AG04450 (cell line): ENCODE data around the gene ENO2. TPM values are rescaled to one million over a fixed set of nuclear protein-coding genes. Genes with fewer than 3 reads are reported as not detected.

Experiments
- CTCF ChIA-PET: fragments of 300-600, 350-600 bp; formaldehyde crosslinking; extraction: SDS; loops from one replicate; lab custom pipeline; 2022; ENCODE audit warnings: antibody characterized with exemption, inconsistent platforms; lab: Charles Lee
- POLR2A ChIA-PET: fragments of 350-600 bp; formaldehyde crosslinking; extraction: SDS; loops from one replicate; lab custom pipeline; 2021; ENCODE audit warnings: antibody characterized with exemption, inconsistent platforms; lab: Yijun Ruan, JAX
- DNase-seq: peaks from one replicate; pipeline ENCODE4 v3.0.0-alpha.2; 2011; ENCODE audit warnings: low read depth, low spot score
- H3K27ac ChIP-seq: one replicate; pipeline ENCODE4 v1.5.1; 2012; ENCODE audit warnings: low read depth, low read length, control low read depth
- H3K27me3 ChIP-seq: one replicate; pipeline ENCODE4 v1.6.0; 2012; ENCODE audit warnings: low read length; ENCODE audit not compliant: control insufficient read depth, insufficient read depth
- H3K4me3 ChIP-seq: 2 replicates; pipeline ENCODE4 v1.5.1; 2011; ENCODE audit warnings: mild to moderate bottlenecking, low read depth, low read length, control low read depth
- H3K9me3 ChIP-seq: 2 replicates; pipeline ENCODE4 v1.5.1; 2012; ENCODE audit warnings: low read length; ENCODE audit not compliant: control insufficient read depth, insufficient read depth
- polyA plus RNA-seq: library from polyadenylated mRNA; depleted of rRNA; stranded (reverse); fragments of >200 nt; gene quantifications from 2 replicates; pipeline ENCODE4 v1.2.3, GENCODE V29; 2011
- TF ChIP-seq, protein P1 (sequence below): IDR thresholded peaks from 2 replicates; pipeline ENCODE4 v1.5.1; 2011; ENCODE audit warnings: low read depth, low read length, control low read depth, inconsistent platforms

ENO2 gene
- polyA plus RNA-seq, 1 experiment: 25.4 TPM

DNA sequence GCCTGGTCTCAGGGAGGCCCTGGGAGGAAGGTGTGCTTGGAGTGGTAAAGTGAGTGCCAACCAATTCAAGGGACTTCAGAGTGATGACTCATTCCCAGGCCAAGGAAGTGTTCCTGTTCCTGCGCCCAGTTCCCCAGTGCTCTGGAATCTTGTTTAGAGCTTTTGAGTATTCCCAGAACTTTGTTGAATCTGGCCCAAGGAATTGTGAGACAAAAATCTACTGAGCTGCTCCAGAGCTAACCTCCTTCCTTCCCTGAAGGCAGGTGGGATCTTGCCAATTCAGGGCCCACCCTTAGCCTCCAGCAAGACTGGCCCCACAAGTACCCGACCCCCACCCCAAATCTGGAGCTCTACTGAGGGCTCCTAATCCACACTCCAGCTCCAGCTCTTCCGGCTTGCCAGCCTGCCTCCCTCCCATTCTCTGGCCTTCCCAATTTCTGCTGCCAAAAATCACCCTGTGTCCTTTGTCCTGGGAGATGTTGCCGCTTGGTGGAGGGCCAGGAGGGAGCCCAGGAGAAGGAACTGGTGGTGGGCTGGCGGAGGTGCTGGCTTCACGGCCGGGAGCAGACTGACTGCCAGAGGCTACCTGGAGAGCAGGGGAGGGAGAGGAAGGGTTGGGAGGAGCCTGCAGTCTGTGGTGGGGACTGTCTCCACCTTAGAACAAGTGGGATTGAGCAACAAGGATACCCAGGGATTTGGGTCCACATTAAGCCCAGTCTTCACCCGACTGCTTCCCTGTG is 11.3 kb downstream of the ENO2 start:
- POLR2A ChIA-PET: interaction anchor here (0.6 to 3.0 kb wide), 12 partner anchors 10 to 402 kb away, joined by 3 to 36 read pairs (median 4); partner anchors contain the start of genes C12orf57, ENO2, RNU7-1 and SPSB2
- CTCF ChIA-PET: interaction anchor here (0.7 to 3.9 kb wide), 17 partner anchors 9 to 219 kb away, joined by 3 to 49 read pairs (median 8); partner anchors contain the start of genes LRRC23 and SPSB2
- TF ChIP-seq, protein P1, sequence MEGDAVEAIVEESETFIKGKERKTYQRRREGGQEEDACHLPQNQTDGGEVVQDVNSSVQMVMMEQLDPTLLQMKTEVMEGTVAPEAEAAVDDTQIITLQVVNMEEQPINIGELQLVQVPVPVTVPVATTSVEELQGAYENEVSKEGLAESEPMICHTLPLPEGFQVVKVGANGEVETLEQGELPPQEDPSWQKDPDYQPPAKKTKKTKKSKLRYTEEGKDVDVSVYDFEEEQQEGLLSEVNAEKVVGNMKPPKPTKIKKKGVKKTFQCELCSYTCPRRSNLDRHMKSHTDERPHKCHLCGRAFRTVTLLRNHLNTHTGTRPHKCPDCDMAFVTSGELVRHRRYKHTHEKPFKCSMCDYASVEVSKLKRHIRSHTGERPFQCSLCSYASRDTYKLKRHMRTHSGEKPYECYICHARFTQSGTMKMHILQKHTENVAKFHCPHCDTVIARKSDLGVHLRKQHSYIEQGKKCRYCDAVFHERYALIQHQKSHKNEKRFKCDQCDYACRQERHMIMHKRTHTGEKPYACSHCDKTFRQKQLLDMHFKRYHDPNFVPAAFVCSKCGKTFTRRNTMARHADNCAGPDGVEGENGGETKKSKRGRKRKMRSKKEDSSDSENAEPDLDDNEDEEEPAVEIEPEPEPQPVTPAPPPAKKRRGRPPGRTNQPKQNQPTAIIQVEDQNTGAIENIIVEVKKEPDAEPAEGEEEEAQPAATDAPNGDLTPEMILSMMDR: no peak

DNA sequence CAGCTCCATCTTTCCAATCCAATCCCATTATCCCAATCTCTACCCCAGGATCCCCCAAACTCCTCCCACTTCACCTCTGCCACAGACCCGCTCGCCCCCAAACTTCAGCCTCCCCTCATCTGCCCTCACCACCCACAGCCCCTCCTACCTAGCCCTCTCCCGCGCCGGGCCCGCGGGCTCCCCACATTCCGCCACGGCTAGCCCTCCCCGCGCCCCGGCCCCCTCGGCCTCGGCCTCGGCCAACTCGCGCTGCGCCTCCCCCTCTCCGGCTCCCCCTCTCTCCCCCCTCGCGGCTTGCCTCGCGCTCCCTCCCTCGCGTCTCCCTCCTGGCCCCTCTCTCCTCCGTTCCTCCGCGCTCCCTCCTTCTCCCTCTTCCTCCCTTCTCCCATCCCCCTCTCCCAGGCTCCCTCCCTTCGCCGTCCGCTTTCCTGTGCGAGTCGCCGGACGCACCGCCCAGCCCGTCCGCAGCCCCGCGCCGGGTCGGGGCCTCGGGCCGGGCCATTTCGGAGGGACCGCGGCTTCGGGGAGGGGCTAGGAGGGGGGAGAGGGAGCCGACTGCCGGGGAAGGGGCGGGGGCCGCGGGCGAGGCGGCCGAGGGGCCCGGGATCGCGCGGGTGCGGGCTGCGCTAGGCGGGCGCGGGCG is 13.1 kb downstream of the ENO2 start, which contains the start of gene ATN1:
Gene ATN1, plus strand, starts transcription at position 581 of the 643 bp plus-strand sequence. CDS start 6,043 bp downstream, outside the sequence.
- no peaks in the 10 kb centered on the region for H3K27me3 ChIP-seq
- CTCF ChIA-PET: interaction anchor here (0.6 to 3.9 kb wide), 7 partner anchors 11 to 1155 kb away, joined by 3 to 49 read pairs (median 8); partner anchors contain the start of genes NECAP1 and SPSB2
- TF ChIP-seq, protein P1: no peak
- POLR2A ChIA-PET: interaction anchor here (0.7 to 3.0 kb wide), 7 partner anchors 10 to 58 kb away, joined by 4 to 21 read pairs (median 7); partner anchors contain the start of genes C12orf57, RNU7-1 and SPSB2
- H3K4me3 ChIP-seq: peak within 1 kb of the TSS; percentile 68
- peak within 1 kb of the TSS; percentile 90 for H3K27ac ChIP-seq
- no peaks in the 10 kb centered on the region for H3K9me3 ChIP-seq
- DNase-seq: peak; percentile 47

More for the DNA sequence above, 11.3 kb downstream of the ENO2 start:
- Histone ChIP-seq H3K9me3 (no peaks in the 10 kb centered on the region), H3K27me3 (no peaks in the 10 kb centered on the region), H3K4me3 (peak overlapping the region; percentile 68), H3K27ac (peak overlapping the region; percentile 90)
- peak; percentile 55 for DNase-seq

DNA sequence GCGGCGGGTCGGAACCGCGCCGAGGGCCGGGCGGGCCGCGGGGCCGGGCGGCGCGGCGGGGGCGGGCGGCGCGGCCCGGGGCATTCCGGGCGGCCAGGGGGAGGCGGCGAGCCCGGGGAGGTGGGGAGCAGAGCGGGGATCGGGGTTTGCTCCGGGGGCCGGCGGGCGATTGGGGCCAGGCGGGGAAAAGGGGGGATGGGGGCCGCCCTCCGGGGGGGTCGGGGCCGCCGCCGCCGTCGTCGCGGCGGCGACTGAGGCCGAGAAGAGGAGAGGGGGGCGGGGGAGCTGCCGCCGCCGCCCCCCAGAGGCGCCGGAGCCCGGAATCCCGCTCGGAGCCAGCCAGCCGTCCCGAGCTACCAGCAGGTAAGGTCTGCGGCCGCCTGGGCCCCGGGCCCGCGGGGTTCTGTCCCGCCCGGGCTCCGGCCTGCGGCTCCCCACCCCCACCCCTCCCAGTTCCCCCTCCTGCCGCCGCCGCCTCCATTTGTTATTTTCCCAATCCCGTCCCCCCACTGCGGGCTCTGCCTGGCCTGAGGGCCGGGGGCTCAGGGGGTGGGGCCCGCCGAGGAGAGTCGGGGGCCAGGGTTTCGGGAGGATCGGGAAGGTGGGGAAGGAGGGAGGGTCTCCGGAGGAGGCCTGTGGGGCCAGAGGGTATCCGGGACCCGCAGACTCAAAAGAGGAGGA is 13.8 kb downstream of the ENO2 start:
- TF ChIP-seq, protein P1: no peak
- no peak overlapping the region for H3K27ac ChIP-seq
- no peak for DNase-seq
- no peaks in the 10 kb centered on the region for H3K9me3 ChIP-seq
- ChIA-PET CTCF (interaction anchor here (0.7 to 1.5 kb wide), 2 partner anchors 10 to 56 kb away, joined by 3 to 6 read pairs; no protein-coding TSS in a partner anchor), POLR2A (interaction anchor here (1.7 to 2.0 kb wide), 2 partner anchors 10 to 16 kb away, joined by 7 to 16 read pairs; partner anchors contain the start of genes C12orf57 and RNU7-1)
- H3K27me3 ChIP-seq: no peaks in the 10 kb centered on the region
- H3K4me3 ChIP-seq: peak overlapping the region; percentile 68

DNA sequence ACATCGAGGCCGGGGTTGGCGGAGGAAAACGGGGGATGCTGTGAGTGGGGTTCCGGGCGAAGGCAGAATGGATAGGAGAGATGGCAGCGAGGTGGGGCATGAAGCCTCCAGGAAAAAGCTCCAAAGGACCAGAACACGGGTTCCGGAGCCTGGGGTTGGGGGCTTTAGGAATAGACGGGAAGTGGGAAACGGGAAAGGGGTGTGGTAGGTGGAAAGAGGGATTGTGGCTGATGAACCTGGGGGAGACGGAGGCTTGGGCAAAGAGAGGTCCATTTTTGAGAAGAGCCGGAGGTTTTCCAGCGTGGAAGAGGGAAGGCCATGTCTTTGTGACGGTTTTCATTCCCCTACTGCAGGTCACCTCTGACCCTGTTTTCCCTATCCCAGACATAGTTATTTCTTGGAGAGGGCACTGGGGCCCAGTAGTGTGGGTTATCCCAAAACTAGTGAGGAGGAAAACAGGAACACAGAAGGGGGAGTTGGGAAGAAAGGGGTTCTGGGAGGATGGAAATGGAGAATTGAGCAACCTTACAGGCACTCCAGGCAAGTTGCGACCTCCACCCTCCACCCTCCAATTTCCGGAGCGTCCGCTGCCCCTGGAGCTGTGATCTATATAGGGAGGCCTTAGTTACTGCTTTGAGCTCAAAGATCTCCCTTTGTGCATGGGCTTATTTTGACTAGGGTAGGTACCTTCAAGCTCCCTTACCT is 14.5 kb downstream of the ENO2 start:
- POLR2A ChIA-PET: interaction anchor here (1.7 to 2.0 kb wide), 2 partner anchors 9 to 15 kb away, joined by 4 to 7 read pairs; partner anchors contain the start of genes C12orf57 and RNU7-1
- no peak overlapping the region for H3K27ac ChIP-seq
- DNase-seq: no peak

More for the DNA sequence above, 14.5 kb downstream of the ENO2 start:
- no peaks in the 10 kb centered on the region for H3K9me3 ChIP-seq
- CTCF ChIA-PET: interaction anchor here (0.7 to 1.5 kb wide), 3 partner anchors 9 to 38 kb away, joined by 3 to 6 read pairs (median 4); no protein-coding TSS in a partner anchor
- peak overlapping the region; percentile 68 for H3K4me3 ChIP-seq
- H3K27me3 ChIP-seq: no peaks in the 10 kb centered on the region
- TF ChIP-seq, protein P1: no peak
